GM12892 (cell line): ENCODE data around the gene ACTA1.

ENCODE experiments used
- POLR2AphosphoS5 ChIP-seq: IDR thresholded peaks from 2 replicates; pipeline ENCODE4 v1.6.1; 2011; ENCODE audit warnings: low read depth, low read length, control low read depth
- TAF1 ChIP-seq: IDR thresholded peaks from 2 replicates; pipeline ENCODE4 v1.6.1; 2011; ENCODE audit warnings: low read depth, mild to moderate bottlenecking, control low read depth, low read length, borderline replicate concordance

DNA sequence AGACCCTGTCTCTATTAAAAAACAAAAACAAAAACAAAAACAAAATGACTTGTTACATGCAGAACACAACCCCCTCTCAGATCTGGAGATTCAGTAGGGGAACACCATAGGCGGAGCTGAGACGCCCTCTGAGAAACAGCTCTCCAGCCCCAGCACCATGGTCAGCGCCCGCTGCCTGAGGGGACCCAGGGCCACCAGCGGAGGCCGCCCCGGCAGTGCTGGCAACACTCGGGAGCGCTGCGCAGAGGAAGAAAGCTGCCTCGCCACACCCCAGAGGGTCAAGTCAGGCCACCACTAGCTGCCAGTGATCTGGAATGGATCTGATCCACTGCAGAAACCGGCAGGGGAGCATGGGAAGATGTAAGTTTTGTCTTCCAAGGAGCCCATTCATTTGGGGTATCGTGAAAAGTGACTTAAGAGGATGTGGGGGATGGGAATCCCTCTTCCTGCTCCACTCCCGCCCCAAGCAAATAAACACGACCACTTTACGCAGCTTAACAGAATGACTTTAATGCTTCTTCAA lies 3.1 kb downstream of the ACTA1 start:
- TF ChIP-seq POLR2AphosphoS5 (no peak), TAF1 (no peak)
